Smooth muscle cell (in vitro differentiated cells): Measurements from ENCODE around the gene SERP2. TPM values are rescaled to one million over a fixed set of nuclear protein-coding genes. Genes with fewer than 3 reads are reported as not detected.
A peak's percentile ranks its signal among the peaks of the same experiment; 100 is the strongest.

Experiments
- DNase-seq: peaks from one replicate; lab custom pipeline; 2025; ENCODE audit not compliant: unreplicated experiment; lab: John Stamatoyannopoulos, UW
- H2AFZ ChIP-seq: fragments of 200-600 bp; sonication (generic); 2 replicates; pipeline ENCODE4 v1.6.0; 2016; ENCODE audit warnings: antibody characterized with exemption, low read depth, mild to moderate bottlenecking
- H3F3A ChIP-seq: fragments of 200-600 bp; sonication (generic); 2 replicates; pipeline ENCODE4 v1.6.0; 2017; ENCODE audit warnings: antibody characterized with exemption, low read depth
- H3K27ac ChIP-seq: fragments of 200-600 bp; sonication (generic); 2 replicates; pipeline ENCODE4 v1.5.1; 2016; ENCODE audit warnings: low read depth, mild to moderate bottlenecking
- H3K27me3 ChIP-seq: fragments of 200-600 bp; sonication (generic); 2 replicates; pipeline ENCODE4 v1.6.1; 2016; ENCODE audit warnings: low read depth, mild to moderate bottlenecking
- H3K36me3 ChIP-seq: fragments of 200-600 bp; sonication (generic); 2 replicates; pipeline ENCODE4 v1.5.1; 2016; ENCODE audit warnings: low read depth
- H3K4me1 ChIP-seq: fragments of 200-600 bp; sonication (generic); 2 replicates; pipeline ENCODE4 v1.5.1; 2016; ENCODE audit warnings: low read depth
- H3K4me2 ChIP-seq: fragments of 200-600 bp; sonication (generic); 2 replicates; pipeline ENCODE4 v1.6.0; 2016; ENCODE audit warnings: mild to moderate bottlenecking
- H3K4me3 ChIP-seq: fragments of 200-600 bp; sonication (generic); 2 replicates; pipeline ENCODE4 v1.5.1; 2016; ENCODE audit warnings: mild to moderate bottlenecking
- H3K79me2 ChIP-seq: fragments of 200-600 bp; sonication (generic); 2 replicates; pipeline ENCODE4 v1.6.0; 2016; ENCODE audit warnings: low read depth, mild to moderate bottlenecking
- H3K9ac ChIP-seq: fragments of 200-600 bp; sonication (generic); 2 replicates; pipeline ENCODE4 v1.6.0; 2016; ENCODE audit warnings: low read depth
- H3K9me3 ChIP-seq: fragments of 200-600 bp; sonication (generic); replicated peaks from 2 replicates; pipeline ENCODE4 v1.5.1; 2016; ENCODE audit warnings: low read depth
- H4K20me1 ChIP-seq: fragments of 200-600 bp; sonication (generic); 2 replicates; pipeline ENCODE4 v1.6.0; 2016; ENCODE audit warnings: low read depth
- WGBS: methylation state at CpG from one replicate; pipeline ENCODE4 v1.1.7; 2016; ENCODE audit warnings: low lambda C conversion rate; 5-methylcytosine and 5-hydroxymethylcytosine counted together
- polyA plus RNA-seq: library from polyadenylated mRNA; unstranded; fragments of >200 nt; fragmentation: Nextera tagmentation; extraction: Ambion mirVana; gene quantifications from 2 replicates; pipeline ENCODE4 v1.2.1, GENCODE V29; 2016
- total RNA-seq: library from RNA; depleted of rRNA; stranded (reverse); fragments of >200 nt; gene quantifications from 2 replicates; pipeline ENCODE4 v1.2.3, GENCODE V29; 2014
- TF ChIP-seq, protein P1 (sequence below): fragments of 200-600 bp; sonication (generic); IDR thresholded peaks from 2 replicates; pipeline ENCODE4 v1.5.1; 2017; ENCODE audit warnings: borderline replicate concordance, mild to moderate bottlenecking, antibody characterized with exemption; ENCODE audit not compliant: insufficient read depth, poor library complexity, severe bottlenecking

The SERP2 gene
- total and polyA plus RNA-seq, 2 experiments from 2014 or later = 1.8 to 2.1 TPM

- WGBS = under 1% methylated on average over 51 of the region's 51 CpGs
- H3K27me3 ChIP-seq = no peaks in the 10 kb centered on the region
Measured at GRCh38 chr13:44435142-44435918, 61.7 kb downstream of the SERP2 start.

DNA sequence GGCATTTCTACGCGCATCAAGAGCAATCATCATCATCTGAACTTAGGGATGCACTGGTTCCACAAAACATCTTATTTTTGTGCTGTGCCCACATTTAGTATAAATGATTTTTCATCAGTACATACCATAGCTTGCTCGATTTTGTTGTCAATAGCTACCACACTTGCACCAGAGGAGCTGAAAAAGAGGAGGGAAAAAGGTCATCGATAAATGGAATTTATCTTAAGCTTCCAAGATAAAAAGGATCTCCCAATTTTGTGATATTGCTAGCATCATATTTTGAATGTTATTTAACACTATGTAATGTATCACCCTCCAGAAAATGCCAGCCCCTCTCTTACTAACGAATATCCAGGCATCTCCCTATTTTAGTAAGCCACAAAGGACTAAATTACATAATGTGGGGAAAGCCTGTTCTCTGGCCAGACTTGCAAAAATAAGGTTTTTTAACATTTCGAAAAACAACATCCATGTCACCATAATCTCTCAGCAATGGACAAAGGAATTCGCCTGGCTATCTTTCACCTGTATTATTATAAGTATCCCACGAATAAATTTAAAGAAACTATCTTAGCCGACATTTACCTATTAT lies 62.4 kb downstream of the SERP2 start:
- Histone ChIP-seq H3K4me2 (peak overlapping the region; percentile 91), H3K79me2 (peaks cover 10% of the 10 kb centered on the region), H3K9ac (peak overlapping the region; percentile 98), H2AFZ (no peak overlapping the region), H4K20me1 (peaks cover 58% of the 10 kb centered on the region), H3K4me3 (peak overlapping the region; percentile 97), H3K36me3 (no peaks in the 10 kb centered on the region), H3K9me3 (no peaks in the 10 kb centered on the region), H3F3A (peaks cover 18% of the 10 kb centered on the region), H3K4me1 (peaks cover 27% of the 10 kb centered on the region), H3K27ac (peak overlapping the region; percentile 97), H3K27me3 (no peaks in the 10 kb centered on the region)
- DNase-seq = no peak
- TF ChIP-seq, protein P1, sequence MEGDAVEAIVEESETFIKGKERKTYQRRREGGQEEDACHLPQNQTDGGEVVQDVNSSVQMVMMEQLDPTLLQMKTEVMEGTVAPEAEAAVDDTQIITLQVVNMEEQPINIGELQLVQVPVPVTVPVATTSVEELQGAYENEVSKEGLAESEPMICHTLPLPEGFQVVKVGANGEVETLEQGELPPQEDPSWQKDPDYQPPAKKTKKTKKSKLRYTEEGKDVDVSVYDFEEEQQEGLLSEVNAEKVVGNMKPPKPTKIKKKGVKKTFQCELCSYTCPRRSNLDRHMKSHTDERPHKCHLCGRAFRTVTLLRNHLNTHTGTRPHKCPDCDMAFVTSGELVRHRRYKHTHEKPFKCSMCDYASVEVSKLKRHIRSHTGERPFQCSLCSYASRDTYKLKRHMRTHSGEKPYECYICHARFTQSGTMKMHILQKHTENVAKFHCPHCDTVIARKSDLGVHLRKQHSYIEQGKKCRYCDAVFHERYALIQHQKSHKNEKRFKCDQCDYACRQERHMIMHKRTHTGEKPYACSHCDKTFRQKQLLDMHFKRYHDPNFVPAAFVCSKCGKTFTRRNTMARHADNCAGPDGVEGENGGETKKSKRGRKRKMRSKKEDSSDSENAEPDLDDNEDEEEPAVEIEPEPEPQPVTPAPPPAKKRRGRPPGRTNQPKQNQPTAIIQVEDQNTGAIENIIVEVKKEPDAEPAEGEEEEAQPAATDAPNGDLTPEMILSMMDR = no peak
- under 1% methylated on average over 9 of the region's 9 CpGs for WGBS

More at GRCh38 chr13:44435142-44435918, 61.7 kb downstream of the SERP2 start:
- Histone ChIP-seq H3K9me3 (no peaks in the 10 kb centered on the region), H3K36me3 (no peaks in the 10 kb centered on the region), H3F3A (peaks cover 14% of the 10 kb centered on the region), H3K4me2 (peak overlapping the region; percentile 91), H4K20me1 (peaks cover 52% of the 10 kb centered on the region), H3K9ac (peak overlapping the region; percentile 98), H3K4me1 (peaks cover 27% of the 10 kb centered on the region), H3K79me2 (peaks cover 10% of the 10 kb centered on the region), H3K4me3 (peak overlapping the region; percentile 97), H2AFZ (peak overlapping the region; percentile 29), H3K27ac (peak overlapping the region; percentile 97)
- DNase-seq = peak; percentile 75
- TF ChIP-seq, protein P1 = no peak

DNA sequence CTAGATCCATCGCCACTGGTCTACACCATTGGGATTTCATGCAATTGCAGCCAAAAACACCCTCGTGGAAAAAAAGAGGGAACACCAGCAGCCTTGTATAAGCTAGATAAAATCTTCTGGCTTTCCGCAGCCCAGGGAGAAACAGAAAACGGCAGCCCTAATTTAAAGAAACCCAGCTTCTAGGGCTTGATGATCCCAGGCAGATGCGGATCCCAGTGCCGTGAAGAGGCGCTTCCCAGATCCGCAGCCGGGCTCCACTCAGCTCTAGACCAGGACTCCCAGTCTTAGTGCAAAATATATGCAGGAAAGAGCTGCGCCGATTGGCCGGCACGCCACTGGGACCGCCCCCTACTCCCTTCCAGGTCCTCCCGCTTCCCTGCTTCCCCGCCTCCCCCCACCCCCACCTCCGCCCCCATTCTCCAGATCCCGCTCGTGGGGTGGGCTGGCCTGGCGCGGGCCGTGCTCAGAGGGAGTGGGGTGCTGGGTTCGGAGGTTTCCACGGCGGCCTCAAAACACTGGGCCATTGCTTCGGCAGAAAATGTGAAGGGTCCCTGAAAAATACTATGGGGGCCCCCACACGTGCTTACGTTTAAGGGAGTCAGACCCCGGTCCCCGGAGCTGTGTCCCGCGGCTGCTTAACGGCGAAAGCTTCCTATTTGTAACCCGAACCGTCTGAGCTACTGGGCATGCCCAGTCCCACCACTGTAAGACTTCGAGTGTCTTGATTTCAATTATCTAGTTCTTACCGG lies 63.1 kb downstream of the SERP2 start:
- WGBS = 1% methylated on average over 32 of the region's 38 CpGs
- peak overlapping the region; percentile 98 for H3K9ac ChIP-seq
- H2AFZ ChIP-seq = no peak overlapping the region
- H3K9me3 ChIP-seq = no peaks in the 10 kb centered on the region
- peak overlapping the region; percentile 97 for H3K27ac ChIP-seq
- H4K20me1 ChIP-seq = peaks cover 63% of the 10 kb centered on the region
- H3K79me2 ChIP-seq = peaks cover 10% of the 10 kb centered on the region
- peak; percentile 94 for DNase-seq
- TF ChIP-seq, protein P1 = no peak
- peaks cover 27% of the 10 kb centered on the region for H3K4me1 ChIP-seq
- H3K4me2 ChIP-seq = peak overlapping the region; percentile 91
- no peaks in the 10 kb centered on the region for H3K36me3 ChIP-seq
- peak overlapping the region; percentile 97 for H3K4me3 ChIP-seq
- H3K27me3 ChIP-seq = no peaks in the 10 kb centered on the region
- peaks cover 20% of the 10 kb centered on the region for H3F3A ChIP-seq
